ENCODE results near the gene NBR1.
"Not testable (repeated sequence)": the region's sequence is repeated elsewhere in the genome, so short reads cannot be mapped to it uniquely, and the experiment has no call there.

The NBR1 gene

GRCh38 chr17:43213545-43213944, 42.5 kb downstream of the NBR1 start:
- DNase-seq (ENCODE audit: low read depth in 2 of 3, low spot score in 2 of 3) = no peak

- DNase-seq (ENCODE audit: low read depth in 2 of 3, low spot score in 2 of 3) = no peak
Measured at GRCh38 chr17:43215341-43215740, 44.3 kb downstream of the NBR1 start.

- DNase-seq (ENCODE audit: low read depth in 2 of 3, low spot score in 2 of 3) = no peak
Measured at GRCh38 chr17:43216369-43216761, 45.4 kb downstream of the NBR1 start.

- no peak for DNase-seq (ENCODE audit: low read depth in 2 of 3, low spot score in 2 of 3)
Measured at GRCh38 chr17:43216762-43217613, 46.0 kb downstream of the NBR1 start.

- no peak for DNase-seq (ENCODE audit: low read depth in 2 of 3, low spot score in 2 of 3)
Measured at GRCh38 chr17:43217614-43218087, 46.6 kb downstream of the NBR1 start.

GRCh38 chr17:43219001-43219400, 48.0 kb downstream of the NBR1 start:
- no peak for DNase-seq (ENCODE audit: low read depth in 2 of 3, low spot score in 2 of 3)

- no peak for DNase-seq (ENCODE audit: low read depth in 2 of 3, low spot score in 2 of 3)
Measured at GRCh38 chr17:43219746-43220380, 48.8 kb downstream of the NBR1 start.

GRCh38 chr17:43220511-43221125, 49.6 kb downstream of the NBR1 start:
- no peak for DNase-seq (ENCODE audit: low read depth in 2 of 3, low spot score in 2 of 3)

- no peak for DNase-seq (ENCODE audit: low read depth in 2 of 3, low spot score in 2 of 3)
Measured at GRCh38 chr17:43224146-43224705, 53.2 kb downstream of the NBR1 start.

- DNase-seq (ENCODE audit: low read depth in 2 of 3, low spot score in 2 of 3) = no peak
Measured at GRCh38 chr17:43226393-43226792, 55.4 kb downstream of the NBR1 start.

- not testable (repeated sequence) for DNase-seq (ENCODE audit: low read depth in 2 of 3, low spot score in 2 of 3)
Measured at GRCh38 chr17:43228020-43228782, 57.2 kb downstream of the NBR1 start, which contains the start of gene CCDC200. CCDC200 (minus strand) TSS chr17:43228623; CDS start chr17:43228554, 69 bp downstream.

- DNase-seq (ENCODE audit: low read depth in 2 of 3, low spot score in 2 of 3) = not testable (repeated sequence)
Measured at GRCh38 chr17:43231205-43232020, 60.4 kb downstream of the NBR1 start.

GRCh38 chr17:43232021-43232699, 61.1 kb downstream of the NBR1 start:
- not testable (repeated sequence) for DNase-seq (ENCODE audit: low read depth in 2 of 3, low spot score in 2 of 3)

GRCh38 chr17:43233263-43233662, 62.2 kb downstream of the NBR1 start:
- DNase-seq (ENCODE audit: low read depth in 2 of 3, low spot score in 2 of 3) = not testable (repeated sequence)

- DNase-seq (ENCODE audit: low read depth in 2 of 3, low spot score in 2 of 3) = not testable (repeated sequence)
Measured at GRCh38 chr17:43233877-43234276, 62.9 kb downstream of the NBR1 start, which contains the start of gene RNU2-1. RNU2-1 (minus strand) TSS chr17:43233977.

GRCh38 chr17:43239597-43239996, 68.6 kb downstream of the NBR1 start:
- not testable (repeated sequence) for DNase-seq (ENCODE audit: low read depth in 2 of 3, low spot score in 2 of 3)

GRCh38 chr17:43240596-43241352, 69.8 kb downstream of the NBR1 start:
- DNase-seq (ENCODE audit: low read depth in 2 of 3, low spot score in 2 of 3) = not testable (repeated sequence)

GRCh38 chr17:43246456-43246855, 75.4 kb downstream of the NBR1 start:
- not testable (repeated sequence) for DNase-seq (ENCODE audit: low read depth in 2 of 3, low spot score in 2 of 3)

Measured in activated CD8-positive, alpha-beta memory T cell treated with anti-CD3 and anti-CD28 coated beads for 48 hours (primary cell).